ENCODE results near the gene IGFBP2. TPM values are rescaled to one million over a fixed set of nuclear protein-coding genes. Genes with fewer than 3 reads are reported as not detected.
A peak's percentile ranks its signal among the peaks of the same experiment; 100 is the strongest.

The IGFBP2 gene
- total and polyA plus RNA-seq, 9 of the 15 experiments (the other 6 are each of a cell fraction or from before 2014, with no cell fraction given) = 0.93 TPM; not detected in 8

DNA sequence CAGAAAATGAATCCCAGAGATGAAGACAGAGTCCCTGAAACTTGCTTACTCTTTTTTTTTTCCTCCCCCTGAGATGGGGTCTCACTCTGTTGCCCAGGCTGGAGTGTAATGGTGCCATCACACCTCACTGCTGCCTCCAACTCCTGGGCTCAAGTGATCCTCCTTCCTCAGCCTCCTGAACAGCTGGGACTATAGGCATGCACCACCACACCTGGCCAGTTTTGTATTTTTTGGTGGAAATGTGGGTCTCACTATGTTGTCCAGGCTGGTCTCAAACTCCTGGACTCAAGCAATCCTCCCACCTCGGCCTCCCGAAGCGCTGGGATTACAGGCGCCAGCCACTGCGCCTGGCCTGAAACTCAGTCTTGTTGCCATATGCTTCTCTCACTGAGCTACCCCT lies 27.8 kb downstream of the IGFBP2 start:
- Histone ChIP-seq H3K27me3 (ENCODE audit: control insufficient read depth in 2 of 2, insufficient read depth in 2 of 2, low read length in 2 of 2) (peaks cover 3 to 55% of the 10 kb centered on the region in 2 experiments; a peak in 4 of 5 replicates), H2AFZ (ENCODE audit: low read depth, low read length) (no peak overlapping the region), H3K79me2 (ENCODE audit: control insufficient read depth, insufficient read depth, low read length) (no peaks in the 10 kb centered on the region), H3K9me1 (ENCODE audit: control insufficient read depth, insufficient read depth, low read length) (no peaks in the 10 kb centered on the region), H3K9ac (ENCODE audit: insufficient read depth in 1 of 2, low read depth in 2 of 2, low read length in 2 of 2) (no peak overlapping the region), H3K4me2 (ENCODE audit: insufficient read depth, low read length) (no peak overlapping the region), H3K4me1 (replicated peaks in 1 of 2; ENCODE audit: control insufficient read depth in 2 of 2, insufficient read depth in 2 of 2, low read length in 2 of 2) (peaks cover 10 to 12% of the 10 kb centered on the region in 2 experiments; a peak in 4 of 5 replicates), H3K36me3 (ENCODE audit: control insufficient read depth, insufficient read depth, low read length) (no peaks in the 10 kb centered on the region), H4K20me1 (replicated peaks; ENCODE audit: control insufficient read depth, insufficient read depth, low read length) (no peaks in the 10 kb centered on the region; the same call in 1 of the 2 replicates), H3K27ac (ENCODE audit: extremely low read depth, low read depth, low read length) (no peak overlapping the region), H3K9me3 (replicated peaks; ENCODE audit: control insufficient read depth, insufficient read depth, low read depth, low read length) (no peaks in the 10 kb centered on the region), H3K4me3 (no peak overlapping the region)
- ATAC-seq (no peak), FAIRE-seq (no peak), DNase-seq (ENCODE audit: extremely low read depth in 1 of 4, low spot score in 3 of 4) (no peak)
- POLR2A ChIA-PET = interaction anchor here (0.6 kb wide), 1 partner anchor 237 kb away, joined by 3 read pairs; no protein-coding TSS in a partner anchor
- in situ Hi-C loops (cut with MboI) (loop anchor here (10.0 to 25.0 kb wide), 2 partner anchors 449 to 626 kb away; no protein-coding TSS in a partner anchor), intact Hi-C loops (cut with micrococcal nuclease) (no loop called here)
- CTCF ChIA-PET (ENCODE audit: low intra/inter-chr PET ratio) = interaction anchor here (1.9 kb wide), 1 partner anchor 144 kb away, joined by 10 read pairs; no protein-coding TSS in a partner anchor
- BruUV-seq (replicated peaks) = no TSS peak
- TF ChIP-seq THRAP3 (IDR thresholded peaks at IDR 0.05; ENCODE audit: borderline replicate concordance) = no peak
- TF ChIP-seq ZNF121 (CRISPR knock-in tag; conservative IDR thresholded peaks at IDR 0.05) = peak; percentile 74
- TF ChIP-seq CREB1 (IDR thresholded peaks at IDR 0.05) = no peak
- TF ChIP-seq CREB1 (CRISPR knock-in tag; IDR thresholded peaks at IDR 0.05) = no peak
- TF ChIP-seq, protein P1, sequence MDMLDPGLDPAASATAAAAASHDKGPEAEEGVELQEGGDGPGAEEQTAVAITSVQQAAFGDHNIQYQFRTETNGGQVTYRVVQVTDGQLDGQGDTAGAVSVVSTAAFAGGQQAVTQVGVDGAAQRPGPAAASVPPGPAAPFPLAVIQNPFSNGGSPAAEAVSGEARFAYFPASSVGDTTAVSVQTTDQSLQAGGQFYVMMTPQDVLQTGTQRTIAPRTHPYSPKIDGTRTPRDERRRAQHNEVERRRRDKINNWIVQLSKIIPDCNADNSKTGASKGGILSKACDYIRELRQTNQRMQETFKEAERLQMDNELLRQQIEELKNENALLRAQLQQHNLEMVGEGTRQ (CRISPR knock-in tag; IDR thresholded peaks at IDR 0.05) = no peak
- no peak for TF ChIP-seq PPARD (CRISPR knock-in tag; IDR thresholded peaks at IDR 0.05)
- TF ChIP-seq HNRNPUL1 (IDR thresholded peaks at IDR 0.05; ENCODE audit: low read length) = no peak
- 41% methylated on average over 5 of the region's 5 CpGs for WGBS (ENCODE audit: insufficient coverage, low coverage, missing lambda C conversion rate)
